A549 (cell line): ENCODE measurements around the gene CYFIP2. TPM values are rescaled to one million over a fixed set of nuclear protein-coding genes. Genes with fewer than 3 reads are reported as not detected.

Source experiments
- ATAC-seq, 2 experiments: fragments of 200-7000 bp in 1 of 2; fragments of >200 bp in 1 of 2; cut with Nextera tagmentation in 1 of 2; cut with Tn5 transposase in 1 of 2; 3 replicates each; pipeline versions ENCODE4 v1.8.0 to v1.9.1; 2018 to 2020; ENCODE audit warnings: mild to moderate bottlenecking in 1 of 2, moderate library complexity in 1 of 2
- CTCF ChIA-PET: fragments of 300-600 bp; sonication (Branson Sonifier 250); formaldehyde crosslinking; extraction: SDS; loops from one replicate; lab custom pipeline; 2021; ENCODE audit warnings: antibody characterized with exemption, inconsistent platforms; lab: Yijun Ruan, JAX
- POLR2A ChIA-PET: fragments of 350-600 bp; formaldehyde crosslinking; extraction: SDS; loops from one replicate; lab custom pipeline; 2021; ENCODE audit warnings: antibody characterized with exemption, inconsistent platforms; lab: Yijun Ruan, JAX
- DNase-seq, 2 experiments: peaks; one replicate each; pipeline versions ENCODE4 v3.0.0 to v3.0.0-alpha.2; 2011 to 2016; ENCODE audit warnings: low read depth in 1 of 2, low spot score in 1 of 2
- FAIRE-seq: peaks from 2 replicates; lab custom pipeline; 2011; peaks lifted over from hg19 to GRCh38; lab: Jason Lieb, UNC
- H3K27ac ChIP-seq, 2 experiments: fragments of >200 bp; sonication (Bioruptor Twin); formaldehyde crosslinking; 3 replicates each; pipeline ENCODE4 v1.5.1; 2016 to 2017
- H3K4me1 ChIP-seq: fragments of >200 bp; sonication (Bioruptor Twin); formaldehyde crosslinking; 3 replicates; pipeline ENCODE4 v1.6.1; 2016
- H3K4me2 ChIP-seq: fragments of >200 bp; sonication (Bioruptor Twin); formaldehyde crosslinking; 3 replicates; pipeline ENCODE4 v1.6.1; 2016
- H3K4me3 ChIP-seq: fragments of >200 bp; sonication (Bioruptor Twin); formaldehyde crosslinking; 3 replicates; pipeline ENCODE4 v1.5.1; 2016
- H3K9me3 ChIP-seq: fragments of >200 bp; sonication (Bioruptor Twin); formaldehyde crosslinking; 3 replicates; pipeline ENCODE4 v1.6.1; 2016
- CBX2 ChIP-seq: fragments of 200-600 bp; sonication (generic); IDR thresholded peaks from 2 replicates; pipeline ENCODE4 v1.6.1; 2016; ENCODE audit warnings: low read depth, mild to moderate bottlenecking, borderline replicate concordance
- CBX8 ChIP-seq: fragments of 200-600 bp; sonication (generic); IDR thresholded peaks from 2 replicates; pipeline ENCODE4 v1.6.1; 2016
- CEBPB ChIP-seq, 2 experiments: fragments of >200 bp in 1 of 2; sonication (Bioruptor Twin) in 1 of 2; formaldehyde crosslinking in 1 of 2; IDR thresholded peaks; 2 replicates each; pipeline ENCODE4 v1.6.1; 2012 to 2016
- EHF ChIP-seq: fragments of 250-450 bp; sonication (Bioruptor Pico); IDR thresholded peaks from 2 replicates; pipeline ENCODE4 v1.5.0; 2020; ENCODE audit warnings: mild to moderate bottlenecking
- ESRRA ChIP-seq: fragments of 150-350 bp; IDR thresholded peaks from 2 replicates; pipeline ENCODE4 v1.6.1; 2014; ENCODE audit warnings: mild to moderate bottlenecking, low read length, borderline replicate concordance
- FOSL2 ChIP-seq, 2 experiments: fragments of 450-650 bp in 1 of 2; fragments of >200 bp in 1 of 2; sonication (Bioruptor Twin) in 1 of 2; formaldehyde crosslinking; IDR thresholded peaks; 2 replicates each; pipeline versions ENCODE4 v1.5.0 to v1.6.1; 2016 to 2020; ENCODE audit warnings: mild to moderate bottlenecking in 1 of 2, moderate library complexity in 1 of 2
- HEYL ChIP-seq: fragments of 250-450 bp; sonication (Bioruptor Pico); IDR thresholded peaks from 2 replicates; pipeline ENCODE4 v1.8.0; 2021; ENCODE audit warnings: mild to moderate bottlenecking, moderate library complexity
- HOXA7 ChIP-seq: fragments of 250-450 bp; sonication (Bioruptor Pico); IDR thresholded peaks from 2 replicates; pipeline ENCODE4 v1.5.0; 2020; ENCODE audit warnings: mild to moderate bottlenecking, moderate library complexity
- HOXB13 ChIP-seq: fragments of 250-450 bp; sonication (Bioruptor Pico); IDR thresholded peaks from 2 replicates; pipeline ENCODE4 v1.5.0; 2020; ENCODE audit warnings: low read depth, mild to moderate bottlenecking, moderate library complexity
- JUN ChIP-seq, 2 experiments: fragments of >200 bp; sonication (Bioruptor Twin); formaldehyde crosslinking; IDR thresholded peaks; 2 replicates in 1 of 2; 3 replicates in 1 of 2; pipeline ENCODE4 v1.6.1; 2016 to 2017
- KDM1A ChIP-seq: fragments of 200-600 bp; sonication (generic); IDR thresholded peaks from 2 replicates; pipeline ENCODE4 v1.6.1; 2016; ENCODE audit warnings: low read depth, mild to moderate bottlenecking
- KDM5A ChIP-seq: fragments of 200-600 bp; sonication (generic); IDR thresholded peaks from 2 replicates; pipeline ENCODE4 v1.6.1; 2016; ENCODE audit warnings: antibody characterized with exemption, mild to moderate bottlenecking
- MYC ChIP-seq: IDR thresholded peaks from 2 replicates; pipeline ENCODE4 v1.6.1; 2012; ENCODE audit warnings: mild to moderate bottlenecking, inconsistent platforms, low read length, improper control_type of control experiment, borderline replicate concordance
- NFE2L2 ChIP-seq: fragments of 150-350 bp; conservative IDR thresholded peaks from 2 replicates; pipeline ENCODE4 v1.6.1; 2014; ENCODE audit warnings: low read length
- POLR2A ChIP-seq: IDR thresholded peaks from 2 replicates; pipeline ENCODE4 v1.6.1; 2012; ENCODE audit warnings: mild to moderate bottlenecking, low read length
- POLR2AphosphoS2 ChIP-seq: conservative IDR thresholded peaks from 2 replicates; pipeline ENCODE4 v1.6.1; 2012; ENCODE audit warnings: low read length, improper control_type of control experiment, inconsistent platforms
- SREBF2 ChIP-seq: fragments of 450-650 bp; IDR thresholded peaks from 2 replicates; pipeline ENCODE4 v1.6.1; 2014; ENCODE audit warnings: mild to moderate bottlenecking, moderate library complexity
- TP53 ChIP-seq: fragments of 250-450 bp; sonication (Bioruptor Pico); IDR thresholded peaks from 2 replicates; pipeline ENCODE4 v1.5.0; 2021; ENCODE audit warnings: mild to moderate bottlenecking, moderate library complexity
- ZNF302 ChIP-seq: fragments of 250-450 bp; sonication (Bioruptor Pico); IDR thresholded peaks from 2 replicates; pipeline ENCODE4 v1.9.0; 2021; ENCODE audit warnings: inconsistent platforms, mild to moderate bottlenecking, moderate library complexity
- WGBS: methylation state at CpG from one replicate; pipeline ENCODE4 v1.1.6; 2017; ENCODE audit errors: missing lambda C conversion rate; 5-methylcytosine and 5-hydroxymethylcytosine counted together
- polyA plus RNA-seq, 4 experiments: library from polyadenylated mRNA; depleted of rRNA in 3 of 4; stranded (reverse); fragments of >200 nt; fragmentation: RNase III in 1 of 4; extraction: RNeasy Plus Mini Kit Qiagen cat#74134 plus additional on column Dnase treatment in 1 of 4; gene quantifications; 2 replicates in 3 of 4; 3 replicates in 1 of 4; pipeline ENCODE4 v1.2.3, GENCODE V29; 2011 to 2017
- TF ChIP-seq, protein P1 (sequence below): fragments of 250-450 bp; sonication (Bioruptor Pico); IDR thresholded peaks from 2 replicates; pipeline ENCODE4 v1.5.0; 2021; ENCODE audit warnings: mild to moderate bottlenecking, moderate library complexity, borderline replicate concordance
- TF ChIP-seq, protein P2 (sequence below): fragments of >200 bp; sonication (Bioruptor Twin); formaldehyde crosslinking; IDR thresholded peaks from 3 replicates; pipeline ENCODE4 v1.5.1; 2016
- TF ChIP-seq, protein P3 (sequence below): IDR thresholded peaks from 2 replicates; pipeline ENCODE4 v1.6.1; 2012; ENCODE audit warnings: low read depth, borderline replicate concordance
- TF ChIP-seq, protein P4 (sequence below): fragments of 250-450 bp; sonication (Bioruptor Pico); IDR thresholded peaks from 2 replicates; pipeline ENCODE4 v1.5.0; 2020; ENCODE audit warnings: low read depth, mild to moderate bottlenecking, moderate library complexity

The CYFIP2 gene
- polyA plus RNA-seq, 2 of the 4 experiments (the other 2 are of a cell fraction), result 9.0 to 18.6 TPM

DNA sequence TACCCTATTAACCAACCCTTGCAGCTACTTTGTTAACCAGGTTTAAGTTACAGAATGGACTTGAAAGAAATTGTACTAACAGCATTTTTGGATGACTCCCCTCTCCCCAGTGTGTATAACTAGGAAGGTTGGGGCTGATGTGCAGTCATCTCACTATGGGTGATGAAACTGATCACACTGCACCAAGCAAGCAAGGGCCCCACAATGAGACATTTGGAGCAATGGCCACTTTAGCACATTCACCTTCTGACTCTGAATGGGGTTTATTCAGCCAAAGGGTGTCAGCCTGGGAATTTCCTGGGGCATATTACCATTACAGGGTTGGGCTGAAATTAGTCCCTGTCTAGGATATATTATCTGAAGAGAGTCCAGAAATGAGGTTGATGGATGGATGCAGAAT is 18.7 kb upstream of the CYFIP2 start:
- Histone ChIP-seq H3K4me1 (peaks cover 6% of the 10 kb centered on the region; the same call in 2 of the 3 replicates), H3K4me3 (no peak overlapping the region), H3K4me2 (no peak overlapping the region)
- CTCF ChIA-PET, result interaction anchor here (0.9 to 2.0 kb wide), 3 partner anchors 10 to 72 kb away, joined by 3 to 8 read pairs (median 3); no protein-coding TSS in a partner anchor
- ATAC-seq, result no peak
- FAIRE-seq, result no peak
- POLR2A ChIA-PET, result no interaction called here
- no peak for DNase-seq
- TF ChIP-seq JUN (IDR thresholded peaks at IDR 0.05), result no peak
- TF ChIP-seq KDM1A, result no peak
- no peak for TF ChIP-seq FOSL2 (IDR thresholded peaks at IDR 0.05)
- TF ChIP-seq FOSL2 (CRISPR knock-in tag; IDR thresholded peaks at IDR 0.05), result no peak
- no peak for TF ChIP-seq CEBPB (IDR thresholded peaks at IDR 0.05)
- TF ChIP-seq ESRRA, result no peak
- no peak for TF ChIP-seq HOXB13 (CRISPR knock-in tag)
- TF ChIP-seq CBX8, result no peak
- TF ChIP-seq EHF (CRISPR knock-in tag), result no peak
- TF ChIP-seq KDM5A, result no peak
- TF ChIP-seq, protein P1, sequence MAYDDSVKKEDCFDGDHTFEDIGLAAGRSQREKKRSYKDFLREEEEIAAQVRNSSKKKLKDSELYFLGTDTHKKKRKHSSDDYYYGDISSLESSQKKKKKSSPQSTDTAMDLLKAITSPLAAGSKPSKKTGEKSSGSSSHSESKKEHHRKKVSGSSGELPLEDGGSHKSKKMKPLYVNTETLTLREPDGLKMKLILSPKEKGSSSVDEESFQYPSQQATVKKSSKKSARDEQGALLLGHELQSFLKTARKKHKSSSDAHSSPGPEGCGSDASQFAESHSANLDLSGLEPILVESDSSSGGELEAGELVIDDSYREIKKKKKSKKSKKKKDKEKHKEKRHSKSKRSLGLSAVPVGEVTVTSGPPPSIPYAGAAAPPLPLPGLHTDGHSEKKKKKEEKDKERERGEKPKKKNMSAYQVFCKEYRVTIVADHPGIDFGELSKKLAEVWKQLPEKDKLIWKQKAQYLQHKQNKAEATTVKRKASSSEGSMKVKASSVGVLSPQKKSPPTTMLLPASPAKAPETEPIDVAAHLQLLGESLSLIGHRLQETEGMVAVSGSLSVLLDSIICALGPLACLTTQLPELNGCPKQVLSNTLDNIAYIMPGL, result no peak
- TF ChIP-seq HEYL (CRISPR knock-in tag), result no peak
- TF ChIP-seq SREBF2, result no peak
- TF ChIP-seq, all 56 proteins: peak for 0
- H3K27ac ChIP-seq, result no peak overlapping the region
- no peaks in the 10 kb centered on the region for H3K9me3 ChIP-seq

DNA sequence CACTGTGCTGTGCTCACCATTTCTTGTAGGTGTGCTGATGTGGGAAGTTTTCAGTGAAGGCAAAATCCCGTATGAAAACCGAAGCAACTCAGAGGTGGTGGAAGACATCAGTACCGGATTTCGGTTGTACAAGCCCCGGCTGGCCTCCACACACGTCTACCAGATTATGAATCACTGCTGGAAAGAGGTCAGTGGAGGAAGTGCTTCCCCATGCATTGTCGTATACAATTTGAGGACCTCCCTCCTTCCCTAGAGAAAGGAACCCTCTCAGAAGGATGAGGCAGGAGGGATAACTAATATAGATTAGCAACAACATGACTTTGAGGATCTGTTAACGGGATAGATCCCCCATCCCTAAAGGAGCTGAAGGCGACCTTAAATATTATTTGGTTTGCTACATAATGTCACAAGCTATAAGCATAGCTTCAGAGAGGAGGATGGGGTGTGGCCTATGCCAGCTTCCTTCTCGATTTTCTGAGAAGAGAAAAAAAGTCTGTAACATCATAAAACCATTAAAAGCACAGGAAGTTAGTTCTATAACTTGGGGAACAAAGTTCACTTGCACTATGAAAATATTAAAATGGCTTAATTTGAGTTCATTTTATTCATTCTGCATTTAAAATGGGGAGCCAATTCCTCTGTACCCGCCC is 17.0 kb upstream of the CYFIP2 start:
- WGBS, result 66% methylated on average over 11 of the region's 11 CpGs
- Histone ChIP-seq H3K27ac (no peak overlapping the region), H3K4me1 (peaks cover 6% of the 10 kb centered on the region; the same call in 2 of the 3 replicates), H3K4me2 (no peak overlapping the region), H3K9me3 (no peaks in the 10 kb centered on the region), H3K4me3 (no peak overlapping the region)
- FAIRE-seq (no peak), DNase-seq (no peak), ATAC-seq (no peak)
- no peak for TF ChIP-seq ZNF302 (CRISPR knock-in tag)
- no peak for TF ChIP-seq MYC
- TF ChIP-seq HOXB13 (CRISPR knock-in tag), result no peak
- TF ChIP-seq, protein P2, sequence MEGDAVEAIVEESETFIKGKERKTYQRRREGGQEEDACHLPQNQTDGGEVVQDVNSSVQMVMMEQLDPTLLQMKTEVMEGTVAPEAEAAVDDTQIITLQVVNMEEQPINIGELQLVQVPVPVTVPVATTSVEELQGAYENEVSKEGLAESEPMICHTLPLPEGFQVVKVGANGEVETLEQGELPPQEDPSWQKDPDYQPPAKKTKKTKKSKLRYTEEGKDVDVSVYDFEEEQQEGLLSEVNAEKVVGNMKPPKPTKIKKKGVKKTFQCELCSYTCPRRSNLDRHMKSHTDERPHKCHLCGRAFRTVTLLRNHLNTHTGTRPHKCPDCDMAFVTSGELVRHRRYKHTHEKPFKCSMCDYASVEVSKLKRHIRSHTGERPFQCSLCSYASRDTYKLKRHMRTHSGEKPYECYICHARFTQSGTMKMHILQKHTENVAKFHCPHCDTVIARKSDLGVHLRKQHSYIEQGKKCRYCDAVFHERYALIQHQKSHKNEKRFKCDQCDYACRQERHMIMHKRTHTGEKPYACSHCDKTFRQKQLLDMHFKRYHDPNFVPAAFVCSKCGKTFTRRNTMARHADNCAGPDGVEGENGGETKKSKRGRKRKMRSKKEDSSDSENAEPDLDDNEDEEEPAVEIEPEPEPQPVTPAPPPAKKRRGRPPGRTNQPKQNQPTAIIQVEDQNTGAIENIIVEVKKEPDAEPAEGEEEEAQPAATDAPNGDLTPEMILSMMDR, result no peak
- no peak for TF ChIP-seq POLR2AphosphoS2
- TF ChIP-seq, protein P1, result no peak
- no peak for TF ChIP-seq TP53 (CRISPR knock-in tag)
- TF ChIP-seq KDM5A, result no peak
- no peak for TF ChIP-seq NFE2L2
- TF ChIP-seq, protein P3, sequence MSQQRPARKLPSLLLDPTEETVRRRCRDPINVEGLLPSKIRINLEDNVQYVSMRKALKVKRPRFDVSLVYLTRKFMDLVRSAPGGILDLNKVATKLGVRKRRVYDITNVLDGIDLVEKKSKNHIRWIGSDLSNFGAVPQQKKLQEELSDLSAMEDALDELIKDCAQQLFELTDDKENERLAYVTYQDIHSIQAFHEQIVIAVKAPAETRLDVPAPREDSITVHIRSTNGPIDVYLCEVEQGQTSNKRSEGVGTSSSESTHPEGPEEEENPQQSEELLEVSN, result no peak
- TF ChIP-seq CBX2, result no peak
- TF ChIP-seq, protein P4, sequence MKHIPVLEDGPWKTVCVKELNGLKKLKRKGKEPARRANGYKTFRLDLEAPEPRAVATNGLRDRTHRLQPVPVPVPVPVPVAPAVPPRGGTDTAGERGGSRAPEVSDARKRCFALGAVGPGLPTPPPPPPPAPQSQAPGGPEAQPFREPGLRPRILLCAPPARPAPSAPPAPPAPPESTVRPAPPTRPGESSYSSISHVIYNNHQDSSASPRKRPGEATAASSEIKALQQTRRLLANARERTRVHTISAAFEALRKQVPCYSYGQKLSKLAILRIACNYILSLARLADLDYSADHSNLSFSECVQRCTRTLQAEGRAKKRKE (CRISPR knock-in tag), result no peak
- TF ChIP-seq POLR2A, result no peak
- TF ChIP-seq FOSL2 (IDR thresholded peaks at IDR 0.05), result no peak
- no peak for TF ChIP-seq FOSL2 (CRISPR knock-in tag; IDR thresholded peaks at IDR 0.05)
- no peak for TF ChIP-seq HOXA7
- CTCF ChIA-PET, result interaction anchor here (1.2 to 1.4 kb wide), 2 partner anchors 51 to 64 kb away, joined by 4 to 5 read pairs; no protein-coding TSS in a partner anchor
- POLR2A ChIA-PET, result no interaction called here
